H1 (cell line): ENCODE results near the gene CACNG3. TPM values are rescaled to one million over a fixed set of nuclear protein-coding genes. Genes with fewer than 3 reads are reported as not detected.

Experiments used
- CTCF ChIP-seq, 3 experiments: IDR thresholded peaks; 1 replicate in 2 of 3; 2 replicates in 1 of 3; pipeline versions ENCODE4 v1.5.1 to v1.6.1; 2011; ENCODE audit warnings: low read length in 3 of 3, mild to moderate bottlenecking in 3 of 3, inconsistent platforms in 2 of 3, low read depth in 1 of 3, moderate library complexity in 1 of 3; ENCODE audit not compliant: insufficient read depth in 1 of 3; ENCODE audit errors: control extremely low read depth in 1 of 3
- EGR1 ChIP-seq: IDR thresholded peaks from 2 replicates; pipeline ENCODE4 v1.6.1; 2011; ENCODE audit warnings: low read depth, low read length, borderline replicate concordance
- SAP30 ChIP-seq: fragments of 300-600 bp; sonication (generic); IDR thresholded peaks from 2 replicates; pipeline ENCODE4 v1.7.1; 2012; ENCODE audit warnings: low read length, moderate library complexity, mild to moderate bottlenecking, inconsistent platforms; ENCODE audit not compliant: insufficient read depth, insufficient replicate concordance
- TAF1 ChIP-seq: IDR thresholded peaks from 2 replicates; pipeline ENCODE4 v1.6.1; 2011; ENCODE audit warnings: mild to moderate bottlenecking, low read depth, low read length
- USF2 ChIP-seq: IDR thresholded peaks from 2 replicates; pipeline ENCODE4 v1.6.1; 2011; ENCODE audit warnings: low read length, improper control_type of control experiment
- polyA plus RNA-seq, 7 experiments: library from polyadenylated mRNA; depleted of rRNA in 3 of 7; stranded (reverse) in 5 of 7; unstranded in 2 of 7; fragments of >200 nt in 5 of 7; fragments of 200-250 nt in 2 of 7; gene quantifications; 1 replicate in 5 of 7; 2 replicates in 1 of 7; 4 replicates in 1 of 7; pipeline versions ENCODE4 v1.2.1 to v1.2.3, GENCODE V29; 2011 to 2013; ENCODE audit warnings: missing spikeins in 2 of 7, mixed read lengths in 2 of 7
- total RNA-seq: library from RNA; stranded (reverse); fragmentation: NEBNext Ultra II Directional; extraction: Animal tissue kit (Norgen Biotek cat#: 25700); gene quantifications from 2 replicates; pipeline ENCODE4 v1.2.1, GENCODE V29; 2021

CACNG3 gene
- total and polyA plus RNA-seq, 2 of the 8 experiments (the other 6 are each of a cell fraction or from before 2014, with no cell fraction given), result 0.12 TPM; not detected in 1

DNA sequence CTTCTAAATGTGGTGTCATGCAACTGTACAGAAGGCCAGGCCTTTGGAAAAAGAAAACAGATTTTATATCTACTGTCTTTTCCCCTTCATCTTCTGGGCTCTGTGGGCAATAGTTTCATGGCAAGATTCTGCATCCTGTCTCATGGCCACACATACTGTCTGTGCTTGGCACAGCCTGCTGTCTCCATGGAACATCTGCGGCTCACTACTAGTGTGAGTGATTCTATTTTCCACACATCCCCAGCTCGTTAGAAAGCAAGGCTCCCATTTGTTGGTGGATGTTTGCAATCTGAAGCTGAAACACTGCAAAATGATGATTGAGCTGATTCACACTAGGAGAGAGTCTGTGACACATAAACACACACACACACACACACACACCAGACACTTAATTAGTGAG, 32.4 kb downstream of the CACNG3 start (continued):
- no peak for TF ChIP-seq CTCF (IDR thresholded peaks at IDR 0.05; ENCODE audit: control extremely low read depth in 1 of 3, insufficient read depth in 1 of 3, low read depth in 1 of 3, low read length in 3 of 3)
- no peak for TF ChIP-seq SAP30
- TF ChIP-seq EGR1, result no peak
- TF ChIP-seq TAF1, result no peak
- no peak for TF ChIP-seq USF2
